ENCODE data around the gene CNOT8.
"Not testable (repeated sequence)": the region's sequence is repeated elsewhere in the genome, so short reads cannot be mapped to it uniquely, and the experiment has no call there.

The CNOT8 gene

DNA sequence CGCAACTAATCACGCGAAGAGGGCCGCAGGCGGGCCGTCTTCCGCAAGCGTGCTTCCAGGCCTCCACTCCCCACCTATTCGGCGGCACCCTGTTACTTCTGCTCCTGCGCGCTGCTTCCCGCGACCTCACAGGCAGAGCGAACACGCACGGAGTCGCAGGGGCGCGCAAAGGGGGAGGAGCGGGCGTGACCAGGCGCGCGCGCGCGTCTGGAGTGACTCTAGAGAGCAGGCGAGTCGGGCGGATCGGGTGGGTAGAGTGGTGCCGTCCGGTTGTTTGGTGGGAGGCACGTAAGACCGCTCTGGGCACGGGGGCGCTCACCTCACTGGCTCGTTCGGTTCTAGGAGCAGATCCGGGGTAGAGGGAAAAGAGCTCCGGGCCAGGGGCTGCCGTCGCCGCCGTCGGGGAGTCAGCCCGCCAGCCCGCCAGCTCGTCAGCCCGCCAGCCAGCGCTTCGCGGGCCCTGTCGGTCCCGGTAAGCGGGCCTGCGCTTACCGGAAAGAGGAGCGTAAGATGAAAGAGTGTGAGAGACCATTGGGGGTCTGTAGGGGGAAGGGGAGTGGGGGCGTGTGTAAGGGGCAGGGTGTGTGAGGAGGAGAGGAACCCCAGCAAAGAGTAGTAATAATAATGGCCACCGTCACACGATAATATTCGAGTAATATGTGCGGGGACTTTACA, at the start of gene CNOT8:
Gene CNOT8 (plus strand): TSS at position 331 of the 675 bp plus-strand sequence. CDS start 4,652 bp downstream, outside the sequence.
- DNase-seq = peak; percentile 94

DNA sequence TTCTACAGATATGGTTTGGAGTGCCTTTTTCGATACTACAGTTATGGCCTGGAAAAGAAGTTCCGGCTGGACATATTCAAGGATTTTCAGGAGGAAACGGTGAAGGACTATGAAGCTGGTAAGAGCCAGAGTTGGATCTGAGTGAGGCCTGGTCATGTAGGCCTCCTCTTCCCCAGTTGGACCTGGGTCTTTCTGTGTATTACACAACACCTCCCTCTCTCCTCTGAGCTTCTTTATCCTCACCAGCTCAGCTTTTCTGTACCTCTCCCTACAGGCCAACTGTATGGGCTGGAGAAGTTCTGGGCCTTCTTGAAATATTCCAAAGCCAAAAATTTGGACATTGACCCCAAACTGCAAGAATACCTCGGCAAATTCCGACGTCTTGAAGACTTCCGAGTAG, 47.2 kb upstream of the CNOT8 start:
- no peak for DNase-seq

DNA sequence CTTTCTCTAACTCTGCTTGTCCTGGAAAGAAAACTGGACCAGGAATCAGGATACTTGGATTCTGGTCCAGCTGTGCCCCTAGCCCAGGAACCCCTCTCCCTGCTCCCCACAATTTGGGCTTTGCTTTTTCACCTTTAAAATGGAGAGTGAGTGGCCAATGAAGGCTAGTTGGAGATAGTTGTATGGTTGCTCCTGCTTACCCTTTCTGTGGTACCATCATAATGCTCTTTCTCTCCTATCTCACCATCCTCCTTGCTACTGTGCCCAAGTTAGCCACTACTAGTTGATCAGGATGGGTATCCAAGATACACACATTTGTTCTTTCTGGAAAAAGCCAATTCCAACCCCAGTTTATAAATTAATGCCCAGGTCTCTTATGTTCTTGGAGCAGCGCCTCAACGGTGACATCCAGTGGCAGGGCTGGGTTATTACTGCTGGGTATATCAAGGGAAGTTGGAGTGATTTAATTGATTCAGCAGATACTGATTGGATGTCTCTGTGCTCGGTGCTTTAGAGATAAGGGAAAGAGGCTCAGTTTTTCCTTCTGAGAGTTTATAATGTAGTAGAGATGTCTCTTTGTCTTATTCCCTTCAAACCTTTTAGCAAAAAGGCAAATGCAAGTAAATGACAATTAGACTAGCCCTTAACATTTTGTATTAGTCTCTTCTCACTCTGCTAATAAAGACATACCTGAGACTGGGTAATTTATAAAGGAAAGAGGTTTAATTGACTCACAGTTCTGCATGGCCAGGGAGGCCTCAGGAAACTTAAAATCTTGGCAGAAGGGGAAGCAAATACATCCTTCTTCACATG, 46.6 kb upstream of the CNOT8 start:
- DNase-seq = peak; percentile 6

DNA sequence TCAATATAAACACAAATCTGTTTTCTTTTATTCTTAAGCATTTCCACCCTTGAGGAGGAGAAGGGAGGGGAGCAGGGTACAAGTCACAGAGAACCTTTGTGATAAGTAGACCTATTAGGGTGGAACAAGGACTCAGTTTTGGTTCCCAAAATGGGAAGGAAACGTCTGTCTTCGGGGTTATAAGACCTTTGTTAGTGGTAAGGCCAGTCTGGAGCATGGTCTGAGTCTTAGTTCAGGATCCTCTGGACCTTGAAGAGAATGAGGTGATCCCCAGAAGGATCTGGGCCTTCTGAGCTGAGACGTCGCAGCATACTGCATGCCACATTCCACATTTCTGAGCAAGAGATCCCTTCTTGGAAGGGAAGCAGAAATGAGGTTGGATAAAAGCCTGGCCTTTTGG, 45.3 kb upstream of the CNOT8 start:
- DNase-seq = no peak

DNA sequence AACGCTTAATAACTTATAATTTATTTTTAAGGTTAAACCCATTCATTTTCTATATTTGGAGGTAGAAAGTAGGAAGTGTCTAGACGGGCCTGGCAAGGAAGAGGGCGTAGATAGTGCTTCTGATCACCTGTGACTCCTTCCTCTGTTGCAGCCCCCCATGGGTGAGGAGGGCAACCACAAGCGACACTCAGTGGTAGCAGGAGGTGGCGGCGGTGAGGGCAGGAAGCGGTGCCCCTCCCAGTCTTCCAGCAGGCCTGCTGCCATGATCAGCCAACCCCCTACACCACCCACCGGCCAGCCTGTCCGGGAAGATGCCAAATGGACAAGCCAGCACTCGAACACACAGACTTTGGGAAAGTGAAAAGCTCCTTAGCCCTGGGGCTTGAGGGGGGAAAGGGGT, 44.7 kb upstream of the CNOT8 start:
- no peak for DNase-seq

DNA sequence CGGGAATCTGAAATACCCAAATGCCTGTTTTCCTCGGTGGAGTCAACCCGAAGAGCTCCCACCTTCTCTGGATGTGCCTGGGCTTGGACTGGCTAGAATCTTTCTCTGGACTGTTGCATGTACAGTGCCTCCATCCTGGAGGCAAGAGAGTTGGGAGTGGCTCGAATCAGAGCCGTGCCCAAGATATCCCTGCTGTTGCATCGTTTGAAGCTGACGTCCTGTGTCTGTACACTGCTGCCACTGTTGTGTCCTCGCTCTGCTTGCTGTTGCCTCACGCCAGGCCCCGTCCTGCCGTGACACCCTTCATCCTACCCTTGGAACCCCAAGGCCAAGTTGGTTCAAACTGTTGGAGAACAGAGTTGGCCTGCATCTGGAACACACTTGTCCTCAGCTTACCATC, 43.4 kb upstream of the CNOT8 start:
- no peak for DNase-seq

DNA sequence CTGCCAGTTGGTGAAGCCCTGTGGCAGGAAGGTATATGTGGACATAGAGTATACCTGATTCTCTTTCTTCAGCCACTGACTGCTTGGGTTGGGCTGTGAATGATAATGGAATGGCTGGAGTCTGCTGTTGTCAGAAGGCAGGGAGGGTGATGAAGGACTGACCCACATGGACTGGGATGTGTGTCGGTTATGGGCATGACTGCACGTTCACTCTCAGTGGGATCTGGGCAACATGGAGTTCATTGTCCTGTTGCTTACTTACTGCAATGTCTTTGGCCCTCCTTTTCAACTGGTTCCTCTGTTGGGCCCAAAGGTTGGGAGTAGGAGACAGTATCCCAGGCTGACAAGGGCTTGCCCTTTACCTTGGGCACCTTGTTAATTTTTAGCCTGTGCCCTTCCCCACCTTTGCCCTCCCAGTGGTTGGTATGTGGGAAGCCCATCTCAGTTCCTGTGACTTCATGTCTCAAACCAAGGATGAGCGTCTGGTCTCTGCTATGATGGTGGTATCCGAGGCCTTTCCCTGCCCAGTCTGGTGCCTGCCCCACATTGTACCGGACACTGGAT, 42.7 kb upstream of the CNOT8 start:
- DNase-seq = no peak

DNA sequence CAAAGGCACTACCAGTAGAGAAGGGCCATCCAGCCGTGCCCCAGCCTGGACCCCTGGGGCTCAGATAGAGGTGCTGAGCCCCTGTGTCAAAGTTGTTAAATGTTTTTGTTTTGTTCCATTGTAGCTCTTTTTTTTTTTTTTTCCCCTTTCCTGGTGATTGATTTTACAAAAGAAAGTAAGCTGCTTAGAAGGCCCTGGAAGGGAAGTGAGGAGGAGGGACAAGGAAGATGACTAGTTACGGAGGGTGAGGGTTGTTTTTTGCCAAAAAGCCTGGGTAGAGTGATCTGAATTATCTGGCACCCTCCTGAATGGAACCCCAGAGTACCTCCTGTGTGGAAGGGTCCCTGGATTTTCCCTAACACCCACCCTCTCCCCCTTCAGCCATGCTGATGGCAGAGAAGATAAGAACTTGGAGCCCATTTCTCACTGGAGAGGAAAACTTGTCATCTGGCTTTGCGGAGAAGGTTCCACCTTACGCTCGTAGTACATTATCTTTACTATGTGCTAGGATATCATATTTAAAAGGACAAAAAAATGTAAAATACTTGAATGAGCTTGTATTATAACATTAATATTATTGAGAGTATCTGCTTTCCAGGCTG, 41.4 kb upstream of the CNOT8 start:
- no peak for DNase-seq

DNA sequence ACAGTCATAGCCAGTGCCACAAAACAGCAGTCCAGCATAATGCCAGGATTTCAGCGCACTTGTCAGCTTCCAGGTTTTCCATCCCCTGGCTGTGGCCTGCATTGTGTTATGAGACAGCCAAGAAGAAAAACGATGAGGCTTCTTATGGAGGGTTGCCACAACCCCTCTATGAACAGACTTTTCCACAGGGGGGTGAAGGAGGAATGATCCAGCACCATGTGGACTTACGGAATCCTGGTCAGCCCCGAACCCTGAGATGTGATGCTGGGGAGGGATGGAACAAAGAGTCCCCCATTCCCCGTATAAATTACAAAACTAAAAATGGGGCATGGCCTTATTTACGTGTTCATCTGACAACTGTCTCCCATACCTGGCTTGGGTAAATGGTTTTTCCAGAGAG, 40.6 kb upstream of the CNOT8 start:
- DNase-seq = no peak

DNA sequence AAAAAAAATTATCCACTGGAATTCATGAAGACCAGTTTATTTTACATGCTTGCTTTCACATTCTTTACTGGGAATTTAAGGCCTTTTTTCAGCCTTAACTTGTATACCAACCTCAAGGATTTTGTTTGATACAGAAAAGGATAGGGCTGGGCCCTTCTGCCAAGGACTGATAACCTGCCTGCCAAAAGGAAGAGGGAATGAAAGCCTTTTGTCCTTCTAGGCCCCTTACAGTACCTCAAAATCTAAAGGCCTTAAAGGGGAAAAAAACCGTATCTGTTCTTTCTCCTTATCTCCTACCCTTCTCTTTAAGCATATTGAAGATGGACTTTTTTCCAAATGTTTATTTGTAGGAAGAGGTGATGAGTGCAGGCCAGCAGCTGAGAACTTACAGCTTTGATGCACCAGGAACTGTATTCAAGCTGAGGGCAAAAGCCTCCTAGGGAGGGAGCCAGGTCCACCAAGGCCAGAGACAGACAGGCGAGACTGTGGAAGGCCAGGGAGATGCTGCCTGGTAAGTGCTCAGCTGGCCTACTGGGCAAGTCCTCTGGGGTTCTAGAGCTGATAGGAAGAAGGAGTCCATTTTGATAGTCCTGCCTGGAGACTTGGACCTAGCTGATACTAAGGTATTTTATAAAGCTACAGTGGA, 39.8 kb upstream of the CNOT8 start:
- no peak for DNase-seq

DNA sequence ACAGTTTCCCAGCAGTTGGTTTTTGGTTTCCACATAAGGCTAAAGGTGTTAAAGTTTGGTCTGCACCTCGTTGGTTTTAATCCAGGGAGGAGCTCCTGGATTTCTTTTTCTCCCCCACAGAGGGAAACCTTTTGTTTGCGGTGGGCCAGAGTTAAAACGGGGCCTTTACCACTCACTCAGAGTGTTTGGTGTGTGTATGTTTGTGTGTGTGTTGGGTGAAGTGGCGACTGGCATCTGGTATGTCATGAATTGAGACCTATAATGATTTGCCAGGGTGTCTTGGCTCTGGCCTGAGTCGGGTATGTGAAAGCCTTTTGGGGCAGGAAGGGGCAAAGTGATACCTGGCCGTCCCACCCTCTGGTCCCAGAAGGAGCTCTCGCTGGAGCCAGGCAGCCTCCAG, 38.9 kb upstream of the CNOT8 start:
- DNase-seq = no peak

DNA sequence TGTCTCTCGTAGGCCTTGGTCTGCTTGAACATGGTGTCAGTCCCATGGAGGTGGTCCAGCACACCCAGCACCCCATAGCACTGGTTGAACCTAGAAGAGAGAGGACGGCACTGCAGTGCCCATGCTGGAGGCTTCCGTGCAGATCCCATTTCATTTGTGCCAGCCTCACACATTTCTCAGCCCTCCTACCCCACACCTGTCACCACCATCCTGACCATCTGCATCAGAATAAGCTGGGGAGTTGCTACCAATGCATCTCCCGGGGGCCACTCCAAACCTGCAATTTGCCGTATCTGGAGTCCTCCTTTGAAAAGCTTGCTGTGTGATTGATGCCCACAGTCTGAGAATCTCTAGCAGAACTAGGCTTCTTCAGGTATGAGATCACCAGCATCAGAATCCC, 38.0 kb upstream of the CNOT8 start:
- DNase-seq = no peak

DNA sequence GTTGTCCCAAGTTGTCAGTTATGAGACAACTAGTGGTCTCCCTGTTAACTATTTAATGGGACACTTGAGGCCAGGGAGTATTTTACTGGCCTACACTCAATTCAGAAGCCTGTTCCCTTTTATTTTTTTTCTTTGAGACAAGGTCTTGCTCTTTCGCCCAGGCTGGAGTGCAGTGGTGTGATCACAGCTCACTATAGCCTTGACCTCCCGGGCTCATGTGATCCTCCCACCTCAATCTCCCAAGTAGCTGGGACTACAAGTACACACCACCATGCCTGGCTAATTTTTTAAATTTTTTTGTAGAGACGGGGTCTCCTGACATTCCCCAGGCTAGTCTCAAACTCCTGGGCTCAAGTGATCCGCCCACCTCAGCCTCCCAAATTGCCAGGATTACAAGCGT, 35.5 kb upstream of the CNOT8 start:
- DNase-seq = not testable (repeated sequence)

DNA sequence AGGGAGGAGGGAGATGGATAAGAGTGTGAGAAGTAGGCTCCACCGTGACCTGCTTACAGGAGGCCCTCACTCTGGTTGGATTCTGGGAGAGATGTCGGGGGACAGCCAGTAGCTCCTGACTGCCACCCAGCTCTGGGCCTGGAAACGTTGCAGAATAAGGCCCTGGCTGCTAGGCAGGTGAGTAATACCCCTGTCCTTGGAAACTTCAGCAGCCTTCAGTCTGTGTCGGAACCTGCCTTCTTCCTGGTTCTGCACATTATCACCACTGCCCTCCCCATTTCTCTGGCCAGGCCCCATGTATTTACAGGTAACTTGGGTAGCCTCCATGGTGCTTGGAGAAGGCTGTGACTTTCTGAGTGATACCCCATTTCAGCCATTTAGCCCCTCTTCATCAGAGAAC, 34.8 kb upstream of the CNOT8 start:
- DNase-seq = no peak

DNA sequence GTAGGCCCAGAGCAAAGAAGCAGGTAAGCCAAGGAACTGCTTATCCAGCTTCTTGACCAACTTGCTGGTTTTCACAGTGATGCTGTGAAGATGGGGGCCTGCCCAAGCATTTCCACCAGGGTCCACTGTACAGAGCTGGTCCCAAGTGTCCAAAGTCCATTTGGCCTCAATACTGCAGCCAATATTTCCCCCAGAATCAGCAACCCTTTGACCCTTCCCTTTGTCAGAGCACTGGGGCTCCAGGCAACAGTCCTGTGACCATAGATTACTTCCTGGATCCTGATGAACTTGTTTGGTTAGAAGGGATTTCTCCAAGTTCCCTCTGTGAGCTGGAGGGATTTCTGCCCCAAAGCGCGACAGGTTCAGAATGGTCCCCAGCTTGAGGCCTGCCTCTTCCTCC, 34.4 kb upstream of the CNOT8 start:
- no peak for DNase-seq

DNA sequence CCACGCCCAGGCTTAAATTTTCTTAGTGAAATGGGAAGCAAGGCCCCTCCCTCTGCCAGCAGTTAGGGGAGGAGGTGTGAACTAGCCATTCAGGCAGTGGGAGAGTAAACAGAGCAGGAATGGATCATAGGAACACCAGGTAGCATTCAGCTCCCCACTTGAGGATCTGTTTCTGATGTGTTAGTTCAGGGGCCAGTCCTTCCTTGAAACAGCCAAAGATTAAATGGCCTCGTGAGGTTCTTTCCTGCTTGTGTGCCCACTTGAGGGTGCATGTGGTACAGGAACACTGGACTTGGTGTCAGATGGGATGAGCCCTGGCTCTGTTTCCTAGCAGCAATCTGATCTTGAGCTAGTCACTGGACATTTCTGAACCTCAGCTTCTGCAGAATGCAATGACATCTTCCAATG, 29.2 kb upstream of the CNOT8 start:
- DNase-seq = no peak

DNA sequence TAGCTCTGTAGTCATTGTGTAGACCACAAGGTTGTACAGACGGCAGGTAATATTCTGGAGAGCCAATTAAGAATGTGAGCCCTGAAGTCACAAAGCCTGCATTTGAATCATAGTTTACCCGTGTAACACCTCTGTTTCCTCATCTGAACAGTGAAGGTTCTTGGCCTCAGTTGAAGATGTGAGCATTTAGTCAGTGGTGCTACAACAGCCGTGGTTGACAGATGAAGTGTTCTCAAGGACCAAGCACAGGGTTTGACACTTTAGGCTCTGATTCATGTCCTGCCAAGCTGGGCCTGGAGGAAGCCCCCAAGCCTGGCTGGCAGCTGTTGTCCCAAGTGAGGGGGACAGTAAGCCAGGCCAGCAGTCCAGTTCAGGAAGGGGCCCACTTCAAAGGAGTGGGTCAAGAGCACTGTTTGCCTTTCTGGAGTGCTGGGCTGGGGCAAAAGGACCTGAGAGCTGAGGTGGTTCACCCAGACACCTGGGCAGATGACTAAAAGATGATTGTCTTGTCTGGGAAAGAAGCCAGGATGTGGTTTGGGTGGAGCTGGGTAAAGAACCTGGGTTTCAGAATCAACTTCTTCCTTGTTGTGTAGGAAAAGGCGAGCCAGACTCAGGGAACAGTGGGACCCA, 28.7 kb upstream of the CNOT8 start:
- no peak for DNase-seq

DNA sequence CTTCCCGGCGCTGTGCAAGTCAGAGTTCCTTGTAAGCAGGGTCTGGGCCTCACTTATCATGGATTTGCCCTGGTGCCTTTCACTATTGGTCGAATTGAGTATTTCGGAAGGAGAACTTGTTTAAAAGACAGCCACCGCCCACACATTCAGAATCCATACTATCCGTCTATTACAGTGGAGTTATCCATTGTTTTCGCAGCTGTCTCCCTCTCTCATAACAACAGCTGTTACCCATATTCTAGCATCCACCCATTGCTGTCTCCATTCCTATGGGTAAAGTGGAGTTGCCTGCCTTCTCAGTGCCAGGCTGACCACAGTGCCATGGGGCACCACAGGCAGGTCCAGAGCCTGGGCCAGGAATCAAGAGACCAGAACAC, 28.2 kb upstream of the CNOT8 start:
- no peak for DNase-seq

DNA sequence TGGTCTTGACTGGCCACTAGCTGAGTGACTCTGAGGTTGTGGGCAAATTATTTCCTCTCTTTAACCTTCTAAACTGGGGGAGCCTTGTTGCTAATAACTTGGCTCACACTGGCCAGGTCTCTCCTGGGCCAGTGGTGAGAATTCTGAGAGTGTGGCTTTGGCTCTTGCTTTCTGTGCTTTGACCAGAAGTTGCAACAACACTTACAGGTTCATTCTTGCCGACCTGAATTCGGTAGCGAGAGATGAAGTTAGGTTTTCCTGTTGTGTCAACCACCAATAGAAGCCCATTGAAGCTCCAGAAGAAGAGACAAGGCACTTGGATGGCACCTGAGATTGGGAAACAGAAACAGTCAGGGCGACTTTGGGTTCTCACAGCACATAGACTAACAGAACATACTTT, 27.8 kb upstream of the CNOT8 start:
- no peak for DNase-seq

DNA sequence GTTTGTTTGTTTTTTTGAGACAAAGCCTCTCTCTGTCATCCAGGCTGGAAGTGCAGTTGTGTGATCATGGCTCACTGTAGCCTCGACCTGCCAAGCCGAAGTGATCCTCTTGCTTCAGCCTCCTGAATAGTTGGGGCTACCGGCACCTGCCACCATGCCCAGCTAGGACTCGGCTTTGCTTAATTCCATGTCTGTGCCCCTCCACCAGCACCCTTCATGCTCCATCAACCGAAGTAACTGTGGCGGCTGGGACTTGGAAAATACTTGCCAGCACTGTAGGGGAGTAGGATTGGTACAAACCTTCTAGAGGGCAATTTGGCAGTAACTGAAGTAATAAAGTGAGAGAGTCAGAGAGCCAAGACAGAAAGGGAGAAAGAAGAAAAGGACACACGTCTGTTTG, 27.0 kb upstream of the CNOT8 start:
- no peak for DNase-seq

DNA sequence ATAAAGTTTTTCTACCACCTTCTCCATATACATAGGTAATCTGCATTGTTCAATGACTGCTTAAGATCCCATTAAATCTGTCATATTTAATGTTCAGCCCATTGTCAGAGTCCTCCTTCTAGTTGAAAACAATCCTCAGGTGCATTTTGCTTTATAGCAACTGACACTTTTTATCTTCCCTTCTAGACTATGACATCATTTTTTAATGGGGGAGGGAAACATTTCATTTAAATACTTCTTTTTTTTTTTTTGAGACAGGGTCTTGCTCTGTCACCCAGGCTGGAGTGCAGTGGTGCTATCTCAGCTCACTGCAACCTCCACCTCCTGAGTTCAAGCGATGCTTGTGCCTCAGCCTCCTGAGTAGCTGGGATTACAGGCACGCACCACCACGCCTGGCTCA, 25.6 kb upstream of the CNOT8 start:
- DNase-seq = not testable (repeated sequence)

DNA sequence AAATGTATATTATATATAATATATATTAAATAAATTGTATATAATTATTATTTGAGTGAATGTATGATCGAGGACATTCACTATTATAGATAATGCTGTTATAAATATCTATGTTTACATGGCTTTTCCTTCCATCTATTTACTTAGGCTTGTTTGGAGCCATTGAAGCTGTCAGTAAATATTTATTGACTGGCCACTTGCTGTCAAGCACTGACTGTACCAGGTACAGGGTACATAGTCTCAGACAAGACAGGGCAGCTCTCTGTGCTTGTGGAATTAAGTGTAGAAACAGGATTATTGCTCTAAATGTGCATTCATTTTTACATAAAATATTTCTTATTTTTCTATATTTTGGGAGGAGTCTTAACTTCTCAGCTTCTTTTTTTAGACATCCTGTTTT, 24.4 kb upstream of the CNOT8 start:
- no peak for DNase-seq

DNA sequence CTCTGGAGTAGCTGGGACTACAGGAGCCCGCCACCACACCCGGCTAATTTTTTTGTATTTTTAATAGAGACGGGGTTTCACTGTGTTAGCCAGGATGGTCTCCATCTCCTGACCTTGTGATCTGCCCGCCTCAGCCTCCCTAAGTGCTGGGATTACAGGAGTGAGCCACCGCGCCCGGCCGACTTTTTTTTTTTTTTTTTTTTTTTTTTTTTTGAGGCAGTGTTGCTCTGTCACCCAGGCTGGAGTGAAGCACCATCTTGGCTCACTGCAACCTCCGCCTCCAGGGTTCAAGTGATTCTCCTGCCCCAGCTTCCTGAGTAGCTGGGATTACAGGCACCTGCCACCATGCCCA, 22.8 kb upstream of the CNOT8 start:
- not testable (repeated sequence) for DNase-seq
